Muscle layer of colon (tissue), 2 donors: ENCODE measurements around the gene SEC14L6.

Experiments used
- H3K27ac ChIP-seq: one replicate; pipeline ENCODE4 v1.7.0; 2013; ENCODE audit warnings: low read depth, mild to moderate bottlenecking, low read length, moderate library complexity
- H3K27me3 ChIP-seq, 2 donors: one replicate each; pipeline ENCODE4 v1.7.0; 2013; ENCODE audit warnings: low read length in 2 of 2, mild to moderate bottlenecking in 2 of 2; ENCODE audit not compliant: insufficient read depth in 2 of 2, control insufficient read depth in 1 of 2
- H3K36me3 ChIP-seq: one replicate; pipeline ENCODE4 v1.7.0; 2013; ENCODE audit warnings: mild to moderate bottlenecking, low read length; ENCODE audit not compliant: insufficient read depth
- H3K4me1 ChIP-seq: one replicate; pipeline ENCODE4 v1.7.0; 2013; ENCODE audit warnings: mild to moderate bottlenecking, low read length; ENCODE audit not compliant: insufficient read depth
- H3K4me3 ChIP-seq, 2 donors: one replicate each; pipeline ENCODE4 v1.7.0; 2013; ENCODE audit warnings: low read length in 2 of 2, low read depth in 1 of 2, mild to moderate bottlenecking in 1 of 2, moderate library complexity in 1 of 2
- H3K9ac ChIP-seq: one replicate; pipeline ENCODE4 v1.7.0; 2013; ENCODE audit warnings: low read length
- H3K9me3 ChIP-seq: one replicate; pipeline ENCODE4 v1.7.0; 2013; ENCODE audit warnings: mild to moderate bottlenecking, low read length
- donor health status: abdominal sarcoma.
- donor health status: Adenocarcinoma of cecum.

The SEC14L6 gene

DNA sequence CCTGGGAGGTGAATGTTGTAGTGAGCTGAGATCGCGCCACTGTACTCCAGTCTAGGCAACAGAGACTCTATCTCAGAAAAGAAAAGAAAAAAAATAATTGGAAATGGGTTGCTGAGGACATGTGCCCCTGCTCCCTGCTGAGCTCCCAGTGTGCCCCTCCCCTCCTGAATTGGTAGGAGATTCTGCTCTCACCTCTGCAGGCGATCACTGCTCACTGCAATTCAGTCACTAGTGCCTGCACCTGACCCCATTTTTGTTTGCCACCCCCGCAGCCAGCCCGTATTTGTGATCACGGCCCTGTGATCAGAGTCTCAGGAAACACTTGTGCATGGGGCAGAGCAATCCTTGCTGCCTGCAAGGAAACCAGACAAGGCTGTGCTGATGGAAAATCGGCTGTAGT lies 58.4 kb downstream of the SEC14L6 start:
- no peak overlapping the region for H3K9ac ChIP-seq
- no peaks in the 10 kb centered on the region for H3K4me1 ChIP-seq
- H3K9me3 ChIP-seq: no peaks in the 10 kb centered on the region
- H3K27me3 ChIP-seq: no peaks in the 10 kb centered on the region
- H3K4me3 ChIP-seq: no peak overlapping the region
- no peaks in the 10 kb centered on the region for H3K36me3 ChIP-seq
- H3K27ac ChIP-seq: no peak overlapping the region

DNA sequence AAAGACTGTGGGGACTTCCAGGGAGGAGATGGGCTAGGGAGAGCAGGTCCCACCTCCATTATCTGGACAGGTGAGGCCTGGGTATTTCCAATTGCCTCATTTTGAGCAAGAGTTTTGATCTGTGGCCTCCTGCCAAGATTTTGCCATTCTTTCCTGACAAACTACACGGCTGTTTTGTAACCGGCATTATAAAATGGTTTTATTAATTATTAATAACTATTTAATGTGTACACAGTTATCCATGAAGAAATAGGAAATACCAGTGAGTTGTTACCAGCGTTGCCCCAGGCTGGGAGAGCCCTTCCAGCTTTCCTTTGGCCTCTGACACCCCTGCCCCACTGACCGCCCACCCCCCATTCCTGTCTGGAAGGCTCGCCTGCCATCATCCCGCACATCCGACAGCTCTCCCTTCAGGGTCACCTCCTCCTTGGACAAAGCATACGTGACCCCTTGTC lies 59.9 kb downstream of the SEC14L6 start:
- H3K4me1 ChIP-seq: no peaks in the 10 kb centered on the region

DNA sequence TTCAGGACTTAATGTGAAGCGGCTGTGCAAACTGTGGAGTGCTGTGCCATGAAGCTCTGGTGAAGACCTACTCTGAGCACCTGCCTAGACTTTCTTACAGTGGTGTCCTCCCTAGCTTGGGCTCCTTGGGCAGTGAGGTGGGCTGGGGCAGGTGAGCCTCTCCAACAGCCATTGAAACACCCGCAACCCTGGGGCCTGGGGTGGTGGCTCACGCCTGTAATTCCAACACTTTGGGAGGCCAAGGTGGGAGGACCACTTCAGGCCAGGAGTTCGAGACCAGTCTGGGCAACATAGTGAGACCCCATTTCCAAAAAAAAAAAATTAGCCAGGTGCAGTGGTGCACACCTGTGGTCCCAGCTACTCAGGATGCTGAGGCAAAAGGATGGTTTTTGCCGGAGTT lies 60.4 kb downstream of the SEC14L6 start:
- H3K27me3 ChIP-seq: no peaks in the 10 kb centered on the region
- no peaks in the 10 kb centered on the region for H3K4me1 ChIP-seq
- no peaks in the 10 kb centered on the region for H3K36me3 ChIP-seq
- no peak overlapping the region for H3K4me3 ChIP-seq
- H3K9ac ChIP-seq: no peak overlapping the region
- H3K27ac ChIP-seq: no peak overlapping the region
- H3K9me3 ChIP-seq: no peaks in the 10 kb centered on the region

More for the DNA sequence above, 59.9 kb downstream of the SEC14L6 start:
- Histone ChIP-seq H3K4me3 (no peak overlapping the region), H3K9ac (no peak overlapping the region), H3K27me3 (no peaks in the 10 kb centered on the region), H3K36me3 (no peaks in the 10 kb centered on the region), H3K9me3 (no peaks in the 10 kb centered on the region), H3K27ac (no peak overlapping the region)

DNA sequence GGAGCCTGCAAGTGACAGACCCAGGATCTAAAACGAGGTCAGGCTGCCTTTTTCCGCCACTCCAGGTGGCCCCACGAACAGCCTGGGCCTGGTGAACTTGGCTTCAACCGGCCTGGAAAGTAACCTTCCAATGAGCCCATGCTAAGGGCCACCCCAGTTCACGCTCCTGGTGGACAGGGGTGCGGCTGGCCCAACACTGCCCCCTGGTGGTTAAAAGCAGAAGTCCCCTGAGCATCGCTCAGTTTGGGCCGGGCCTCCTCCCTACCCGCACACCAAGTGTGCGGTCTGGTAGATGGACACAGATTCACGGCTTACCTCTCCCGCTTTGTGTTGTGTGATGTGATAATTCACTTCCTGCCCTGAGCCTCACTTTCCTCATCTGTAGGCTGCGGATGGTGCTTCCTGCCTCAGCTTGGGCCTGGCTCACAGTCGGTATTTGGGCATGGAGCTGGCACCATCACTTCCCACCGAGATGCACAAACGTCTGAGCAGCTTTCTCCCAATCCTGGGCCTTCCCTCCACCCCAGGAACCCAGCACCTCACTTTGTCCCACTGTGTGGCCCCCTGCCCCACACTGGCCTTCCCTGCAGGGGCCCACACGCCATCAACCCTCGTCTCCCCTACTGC lies 61.1 kb downstream of the SEC14L6 start:
- Histone ChIP-seq H3K36me3 (no peaks in the 10 kb centered on the region), H3K9me3 (no peaks in the 10 kb centered on the region), H3K4me3 (no peak overlapping the region), H3K9ac (no peak overlapping the region), H3K4me1 (no peaks in the 10 kb centered on the region), H3K27ac (no peak overlapping the region), H3K27me3 (no peaks in the 10 kb centered on the region)

DNA sequence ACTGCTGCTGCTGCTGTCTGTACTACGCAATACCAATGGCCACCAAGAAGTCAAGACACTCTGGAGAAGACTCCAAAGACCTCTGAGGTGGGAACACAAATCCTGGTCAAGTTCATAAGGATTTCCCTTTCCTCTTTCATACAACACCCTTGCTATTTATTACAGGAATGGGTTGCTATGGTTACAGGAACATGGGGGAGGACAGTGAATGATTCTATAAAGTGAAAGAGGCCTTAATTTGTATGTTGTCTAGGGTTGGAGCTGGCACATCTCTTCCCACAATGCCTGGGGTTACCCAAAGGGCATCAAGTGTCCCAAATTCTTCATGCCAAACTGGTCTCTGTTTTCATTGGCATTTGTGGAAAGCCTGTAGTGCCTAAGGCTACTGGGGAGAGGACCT lies 63.4 kb downstream of the SEC14L6 start:
- H3K4me3 ChIP-seq: no peak overlapping the region
- H3K36me3 ChIP-seq: no peaks in the 10 kb centered on the region
- H3K9me3 ChIP-seq: no peaks in the 10 kb centered on the region
- H3K4me1 ChIP-seq: no peaks in the 10 kb centered on the region
- no peak overlapping the region for H3K9ac ChIP-seq
- H3K27me3 ChIP-seq: no peaks in the 10 kb centered on the region
- no peak overlapping the region for H3K27ac ChIP-seq

DNA sequence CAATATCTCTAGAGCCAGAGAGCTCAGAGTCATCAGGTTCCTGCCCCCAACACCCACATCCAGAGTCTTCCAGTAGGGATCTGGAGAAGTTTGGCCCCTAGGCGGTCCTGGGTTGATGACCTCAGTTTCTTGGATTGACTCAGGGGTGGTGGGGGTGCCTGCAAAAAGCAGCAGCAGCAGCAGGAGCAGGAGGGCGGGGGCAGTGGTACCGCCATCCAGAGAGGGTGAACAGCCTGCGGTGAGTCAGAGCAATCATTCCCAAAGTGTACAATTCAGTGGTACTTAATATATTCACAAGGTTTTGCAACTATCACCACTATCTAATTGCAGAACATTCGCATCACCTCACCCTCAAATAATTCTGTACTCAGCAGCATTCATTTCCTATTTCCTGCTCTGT lies 64.8 kb downstream of the SEC14L6 start:
- Histone ChIP-seq H3K9ac (no peak overlapping the region), H3K27ac (no peak overlapping the region), H3K4me1 (no peaks in the 10 kb centered on the region), H3K4me3 (no peak overlapping the region), H3K36me3 (no peaks in the 10 kb centered on the region), H3K9me3 (no peaks in the 10 kb centered on the region), H3K27me3 (no peaks in the 10 kb centered on the region)

DNA sequence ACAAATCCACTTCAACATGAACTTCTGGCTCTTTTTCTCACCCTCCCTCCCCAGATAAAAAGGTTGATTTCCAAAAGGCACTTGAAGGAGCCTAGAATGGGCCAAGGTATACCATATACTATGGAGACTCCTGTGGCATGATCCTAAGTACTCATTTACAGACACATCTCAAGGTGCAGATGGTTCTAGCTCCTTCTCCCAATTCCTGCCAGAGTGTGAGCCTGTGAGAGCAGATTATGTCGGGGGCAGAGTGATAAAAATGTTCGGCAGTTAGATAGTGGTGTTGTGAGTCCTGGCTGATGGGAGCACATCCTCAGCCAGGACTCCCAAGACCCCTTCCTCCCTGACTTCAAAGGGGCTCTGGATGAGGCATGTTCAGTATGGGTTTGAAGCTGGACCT lies 66.6 kb downstream of the SEC14L6 start:
- Histone ChIP-seq H3K27ac (no peak overlapping the region), H3K36me3 (no peaks in the 10 kb centered on the region), H3K27me3 (no peaks in the 10 kb centered on the region)

DNA sequence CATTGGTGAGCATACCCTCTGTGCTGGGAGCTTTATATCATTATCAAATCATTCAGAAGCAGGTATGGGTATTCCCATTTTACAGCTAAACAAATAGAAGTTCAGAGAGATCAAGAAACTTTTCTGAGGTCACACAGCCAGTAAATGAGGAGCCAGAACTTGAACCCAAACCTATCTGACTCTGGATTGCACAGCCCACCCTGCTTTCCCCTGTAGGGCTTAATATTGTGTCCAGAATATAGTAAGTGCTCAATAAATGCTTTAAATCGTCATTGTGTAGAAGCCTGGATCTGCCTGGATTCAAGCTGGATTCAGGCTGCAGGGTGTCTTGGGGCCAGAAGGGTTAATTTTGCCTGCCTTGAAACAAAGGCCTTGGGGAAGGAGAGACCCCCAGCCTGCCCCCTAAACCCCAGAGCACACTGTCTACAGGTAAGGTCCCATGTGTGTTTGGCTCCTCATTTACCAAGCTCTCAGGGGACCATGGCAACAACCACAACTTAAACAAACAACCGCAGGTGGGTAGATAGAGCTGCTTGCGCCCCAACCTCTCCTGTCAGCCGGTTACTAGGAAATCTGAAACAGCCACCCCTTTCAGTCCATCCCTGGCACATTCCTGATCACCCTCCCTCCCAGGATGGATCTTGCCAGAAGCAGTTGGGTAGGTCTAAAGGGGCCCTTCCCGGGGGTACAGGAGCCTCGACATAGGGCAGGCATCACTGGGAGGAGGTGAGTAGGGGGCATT lies 71.7 kb downstream of the SEC14L6 start:
- no peak overlapping the region for H3K4me3 ChIP-seq
- H3K36me3 ChIP-seq: no peaks in the 10 kb centered on the region
- H3K27me3 ChIP-seq: peaks cover 0 to 7% of the 10 kb centered on the region in 2 donors
- no peaks in the 10 kb centered on the region for H3K4me1 ChIP-seq
- H3K9me3 ChIP-seq: no peaks in the 10 kb centered on the region
- no peak overlapping the region for H3K27ac ChIP-seq
- H3K9ac ChIP-seq: no peak overlapping the region

More for the DNA sequence above, 66.6 kb downstream of the SEC14L6 start:
- Histone ChIP-seq H3K4me1 (no peaks in the 10 kb centered on the region), H3K9me3 (no peaks in the 10 kb centered on the region), H3K4me3 (no peak overlapping the region), H3K9ac (no peak overlapping the region)

DNA sequence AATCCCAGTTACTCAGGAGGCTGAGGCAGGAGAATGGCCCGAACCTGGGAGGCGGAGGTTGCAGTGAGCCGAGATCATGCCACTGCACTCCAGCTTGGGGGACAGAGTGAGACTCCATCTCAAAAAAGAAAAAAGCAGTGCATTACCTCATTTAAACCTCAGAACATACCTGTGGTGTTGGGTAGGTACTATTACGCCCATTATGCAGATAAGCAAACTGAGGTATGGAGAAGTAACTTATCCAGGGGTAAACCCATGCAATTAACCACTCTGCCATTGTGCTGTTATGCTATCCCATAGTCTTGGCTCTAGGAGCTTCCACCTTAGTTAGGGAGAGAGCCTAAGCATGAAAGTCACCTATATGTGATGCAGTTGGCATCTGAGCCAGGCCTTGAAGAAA lies 72.4 kb downstream of the SEC14L6 start:
- Histone ChIP-seq H3K36me3 (no peaks in the 10 kb centered on the region), H3K4me3 (no peak overlapping the region), H3K27ac (no peak overlapping the region), H3K27me3 (peaks cover 0 to 7% of the 10 kb centered on the region in 2 donors), H3K9me3 (no peaks in the 10 kb centered on the region), H3K4me1 (no peaks in the 10 kb centered on the region), H3K9ac (no peak overlapping the region)

DNA sequence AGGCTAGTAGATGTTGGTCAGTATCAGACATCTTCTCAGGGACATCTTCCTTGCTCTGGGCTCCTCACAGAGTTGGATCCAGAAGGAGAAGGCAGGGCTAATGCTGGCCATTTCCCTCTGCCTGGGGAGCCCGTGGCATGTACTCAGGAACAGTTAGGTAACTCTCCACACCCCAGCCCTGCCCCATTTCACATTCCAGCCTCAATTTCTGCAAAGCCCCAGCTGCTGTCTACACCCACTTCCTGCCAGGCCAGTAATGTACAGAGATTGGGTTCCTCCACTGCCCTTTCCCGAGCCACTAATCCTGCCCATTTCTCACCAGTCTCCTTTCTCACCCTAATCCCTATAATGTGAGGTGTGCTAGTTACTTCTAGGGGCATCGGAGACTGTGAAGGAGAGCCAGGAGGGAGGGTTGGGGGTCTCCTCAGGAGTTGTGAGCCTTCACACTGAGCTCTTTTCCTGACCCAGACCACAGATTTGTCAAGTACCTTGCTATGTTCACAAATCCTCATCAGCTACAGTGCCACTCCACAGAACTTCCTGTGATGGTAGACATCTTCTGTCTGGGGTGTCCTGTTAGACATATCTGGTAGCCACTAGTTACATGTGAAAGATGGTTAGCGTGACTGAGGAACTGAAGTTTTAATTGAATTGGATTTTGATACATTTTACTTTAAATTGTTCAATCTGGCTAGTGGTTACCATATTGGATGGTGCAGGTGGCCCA lies 73.4 kb downstream of the SEC14L6 start:
- H3K36me3 ChIP-seq: no peaks in the 10 kb centered on the region
- no peaks in the 10 kb centered on the region for H3K9me3 ChIP-seq
- no peak overlapping the region for H3K27ac ChIP-seq
- H3K4me3 ChIP-seq: no peak overlapping the region
- no peaks in the 10 kb centered on the region for H3K4me1 ChIP-seq
- H3K9ac ChIP-seq: no peak overlapping the region
- H3K27me3 ChIP-seq: peaks cover 0 to 7% of the 10 kb centered on the region in 2 donors
